Activated naive CD4-positive, alpha-beta T cell treated with anti-CD3 and anti-CD28 coated beads, Interleukin-2, amount 50 U/mL, for 24 hours (primary cell): ENCODE data around the gene ASXL2.

Experiments
- H3K27ac Mint-ChIP-seq: one replicate; pipeline ENCODE4 v1.8.0; 2021; ENCODE audit warnings: mild to moderate bottlenecking, mixed read lengths
- H3K27me3 Mint-ChIP-seq: one replicate; pipeline ENCODE4 v1.8.0; 2021; ENCODE audit warnings: mixed read lengths
- H3K36me3 Mint-ChIP-seq: one replicate; pipeline ENCODE4 v1.8.0; 2021; ENCODE audit warnings: mixed read lengths
- H3K4me1 Mint-ChIP-seq: one replicate; pipeline ENCODE4 v1.8.0; 2021; ENCODE audit warnings: mixed read lengths
- H3K4me3 Mint-ChIP-seq: one replicate; pipeline ENCODE4 v1.8.0; 2021; ENCODE audit warnings: mild to moderate bottlenecking, mixed read lengths
- H3K9me3 Mint-ChIP-seq: one replicate; pipeline ENCODE4 v1.8.0; 2021; ENCODE audit warnings: mixed read lengths

The ASXL2 gene

DNA sequence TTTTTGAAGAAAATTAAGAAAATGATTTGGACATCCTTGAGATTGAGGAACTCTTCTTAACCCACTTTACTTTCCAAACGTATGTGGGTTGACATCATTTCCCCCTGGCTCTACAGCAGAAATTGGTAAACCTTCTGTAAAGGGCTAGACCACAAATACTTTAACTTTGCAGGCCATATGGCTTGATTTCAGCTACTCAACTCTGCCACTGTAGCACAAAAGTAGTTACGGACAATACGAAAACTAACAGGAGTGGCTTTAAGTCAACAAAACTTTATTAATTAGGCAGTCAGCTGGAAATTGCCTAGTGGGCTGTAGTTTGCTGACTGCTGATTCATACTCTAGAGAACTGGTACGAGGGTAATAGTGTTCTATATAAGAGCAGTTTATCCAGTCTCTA lies 121.8 kb downstream of the ASXL2 start:
- Mint-ChIP-seq H3K27ac (peak overlapping the region; percentile 62), H3K27me3 (no peaks in the 10 kb centered on the region), H3K4me3 (no peak overlapping the region), H3K36me3 (peaks cover 26% of the 10 kb centered on the region), H3K9me3 (no peaks in the 10 kb centered on the region), H3K4me1 (peaks cover 14% of the 10 kb centered on the region)

DNA sequence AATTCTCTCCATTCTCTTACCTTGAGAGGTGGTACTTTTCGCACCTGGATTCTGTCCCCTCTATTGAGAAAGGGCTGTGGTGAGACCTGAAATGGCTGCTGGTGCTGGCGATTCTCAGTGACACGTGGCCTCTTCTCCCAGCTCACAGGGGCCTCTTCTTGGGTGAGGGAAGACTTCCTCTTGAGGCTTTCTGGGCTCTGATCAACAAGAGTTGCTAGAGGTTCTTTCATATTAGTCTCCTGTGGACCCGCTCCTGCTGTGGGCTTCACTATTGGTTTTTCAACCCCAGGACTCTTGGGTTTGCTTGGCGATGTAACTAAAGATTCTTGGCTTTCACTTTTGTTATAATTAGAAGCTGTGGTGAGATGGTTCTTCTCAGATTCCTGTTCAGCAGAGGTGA lies 128.6 kb downstream of the ASXL2 start:
- H3K27me3 Mint-ChIP-seq: no peaks in the 10 kb centered on the region
- H3K4me1 Mint-ChIP-seq: peaks cover 12% of the 10 kb centered on the region
- H3K36me3 Mint-ChIP-seq: peaks cover 16% of the 10 kb centered on the region
- no peak overlapping the region for H3K4me3 Mint-ChIP-seq
- H3K27ac Mint-ChIP-seq: no peak overlapping the region
- H3K9me3 Mint-ChIP-seq: no peaks in the 10 kb centered on the region

DNA sequence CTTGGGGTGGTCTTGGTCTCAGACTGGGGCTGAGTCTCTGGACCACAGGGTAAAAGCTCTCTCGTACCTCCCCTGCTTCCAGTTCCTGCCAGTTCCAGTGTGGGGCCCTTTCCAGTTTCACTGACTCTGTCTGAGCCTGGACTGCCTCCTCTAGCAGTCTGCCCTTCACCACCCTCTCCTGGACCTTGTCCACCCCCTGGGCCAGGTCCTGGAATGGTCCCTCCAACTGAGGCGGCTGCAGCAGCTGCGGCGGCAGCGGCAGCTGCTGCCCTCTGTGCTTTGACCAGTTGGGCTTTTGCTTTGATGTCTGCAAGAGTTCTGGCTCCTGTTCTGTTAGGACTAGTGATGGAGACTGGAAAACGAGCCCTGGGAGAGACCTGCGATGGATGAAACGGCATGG lies 134.2 kb downstream of the ASXL2 start:
- H3K9me3 Mint-ChIP-seq: no peaks in the 10 kb centered on the region
- H3K36me3 Mint-ChIP-seq: peaks cover 7% of the 10 kb centered on the region
- H3K4me1 Mint-ChIP-seq: peaks cover 32% of the 10 kb centered on the region
- peak overlapping the region; percentile 52 for H3K27ac Mint-ChIP-seq
- H3K4me3 Mint-ChIP-seq: no peak overlapping the region
- no peaks in the 10 kb centered on the region for H3K27me3 Mint-ChIP-seq

DNA sequence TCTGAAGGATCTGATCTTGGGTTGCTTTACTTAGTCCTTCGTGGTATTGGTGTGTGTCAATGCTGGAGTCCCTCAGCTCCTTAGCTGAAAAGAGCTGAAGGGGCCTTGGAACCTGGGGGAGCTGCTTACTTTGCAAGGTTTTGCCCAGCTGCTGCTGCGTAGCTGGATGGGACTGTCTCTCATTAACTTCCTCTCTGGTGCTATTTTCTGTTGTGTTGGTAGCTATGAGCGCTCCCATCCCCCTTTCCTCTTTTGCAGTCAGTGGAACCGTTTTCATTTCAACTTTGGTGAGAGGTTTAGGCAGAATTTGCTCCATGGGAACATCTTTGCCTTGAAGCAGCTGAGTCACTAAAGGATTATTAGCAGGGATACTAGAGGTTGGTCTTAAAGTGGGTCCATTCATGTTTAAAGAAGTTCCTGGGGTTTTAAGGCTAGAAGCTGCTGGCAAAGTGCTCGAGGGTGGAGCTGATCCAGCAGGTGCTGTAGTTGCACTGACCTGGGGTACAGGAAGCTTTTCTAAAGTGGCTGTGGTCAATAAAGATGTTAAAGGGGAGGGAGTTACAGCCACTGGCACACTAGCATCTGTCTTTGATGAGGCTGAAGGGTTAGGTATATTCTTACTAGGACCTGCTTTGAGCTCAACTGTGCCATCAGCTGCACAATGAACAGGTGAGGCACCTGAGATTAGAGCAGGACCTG lies 135.0 kb downstream of the ASXL2 start:
- H3K27me3 Mint-ChIP-seq: no peaks in the 10 kb centered on the region
- no peaks in the 10 kb centered on the region for H3K9me3 Mint-ChIP-seq
- H3K4me3 Mint-ChIP-seq: peak overlapping the region; percentile 40
- H3K36me3 Mint-ChIP-seq: peaks cover 7% of the 10 kb centered on the region
- peaks cover 32% of the 10 kb centered on the region for H3K4me1 Mint-ChIP-seq
- H3K27ac Mint-ChIP-seq: peak overlapping the region; percentile 81

DNA sequence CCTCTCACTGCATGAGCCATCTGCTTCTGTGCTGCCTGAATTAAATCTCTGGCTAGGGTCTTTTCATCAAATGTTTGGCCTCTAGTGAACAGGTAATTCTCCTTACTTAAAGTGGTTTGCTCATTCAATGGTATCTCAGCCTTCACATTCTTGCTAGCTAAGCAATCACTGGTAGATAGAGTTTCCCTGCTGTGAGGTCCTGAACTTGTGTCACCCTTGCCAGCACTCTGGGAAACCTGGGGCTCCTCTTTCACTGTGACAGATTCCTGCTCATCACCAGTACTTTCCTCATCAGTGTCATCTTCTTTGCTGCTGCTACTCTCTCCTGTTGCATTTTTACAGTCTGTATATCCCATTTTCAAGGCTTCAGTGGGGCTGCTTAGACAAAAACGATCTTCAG lies 135.8 kb downstream of the ASXL2 start:
- Mint-ChIP-seq H3K27me3 (no peaks in the 10 kb centered on the region), H3K27ac (no peak overlapping the region), H3K4me1 (peaks cover 32% of the 10 kb centered on the region), H3K4me3 (no peak overlapping the region), H3K9me3 (no peaks in the 10 kb centered on the region), H3K36me3 (peaks cover 7% of the 10 kb centered on the region)

DNA sequence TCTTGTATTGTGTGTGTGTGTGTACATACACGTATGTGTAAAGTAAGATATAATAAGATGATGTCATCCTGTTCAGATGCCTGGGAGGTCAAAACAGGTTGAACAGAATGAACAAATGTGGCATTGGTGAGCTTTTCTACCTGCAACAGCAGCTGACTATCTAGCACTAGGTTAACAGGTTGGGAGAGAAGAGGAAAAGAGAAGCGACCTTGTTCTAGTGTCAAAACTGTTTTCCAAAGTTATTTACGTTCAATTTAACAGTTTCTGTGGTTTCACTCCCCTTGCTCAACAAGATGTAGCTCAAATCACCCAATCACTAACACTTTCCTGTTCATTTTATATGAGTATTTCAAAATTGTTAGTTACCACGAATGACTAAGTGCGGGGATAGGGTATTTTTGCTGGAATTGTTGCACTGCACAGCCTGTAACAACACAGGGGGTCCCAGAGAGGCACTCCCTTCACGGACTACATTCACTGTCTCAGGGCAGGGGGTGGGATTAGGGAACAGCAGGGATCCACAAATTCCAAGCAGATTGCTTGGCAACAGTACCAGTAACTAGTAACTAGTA lies 137.4 kb downstream of the ASXL2 start:
- no peaks in the 10 kb centered on the region for H3K27me3 Mint-ChIP-seq
- H3K4me3 Mint-ChIP-seq: no peak overlapping the region
- H3K9me3 Mint-ChIP-seq: no peaks in the 10 kb centered on the region
- no peak overlapping the region for H3K27ac Mint-ChIP-seq
- peaks cover 7% of the 10 kb centered on the region for H3K36me3 Mint-ChIP-seq
- peaks cover 32% of the 10 kb centered on the region for H3K4me1 Mint-ChIP-seq

DNA sequence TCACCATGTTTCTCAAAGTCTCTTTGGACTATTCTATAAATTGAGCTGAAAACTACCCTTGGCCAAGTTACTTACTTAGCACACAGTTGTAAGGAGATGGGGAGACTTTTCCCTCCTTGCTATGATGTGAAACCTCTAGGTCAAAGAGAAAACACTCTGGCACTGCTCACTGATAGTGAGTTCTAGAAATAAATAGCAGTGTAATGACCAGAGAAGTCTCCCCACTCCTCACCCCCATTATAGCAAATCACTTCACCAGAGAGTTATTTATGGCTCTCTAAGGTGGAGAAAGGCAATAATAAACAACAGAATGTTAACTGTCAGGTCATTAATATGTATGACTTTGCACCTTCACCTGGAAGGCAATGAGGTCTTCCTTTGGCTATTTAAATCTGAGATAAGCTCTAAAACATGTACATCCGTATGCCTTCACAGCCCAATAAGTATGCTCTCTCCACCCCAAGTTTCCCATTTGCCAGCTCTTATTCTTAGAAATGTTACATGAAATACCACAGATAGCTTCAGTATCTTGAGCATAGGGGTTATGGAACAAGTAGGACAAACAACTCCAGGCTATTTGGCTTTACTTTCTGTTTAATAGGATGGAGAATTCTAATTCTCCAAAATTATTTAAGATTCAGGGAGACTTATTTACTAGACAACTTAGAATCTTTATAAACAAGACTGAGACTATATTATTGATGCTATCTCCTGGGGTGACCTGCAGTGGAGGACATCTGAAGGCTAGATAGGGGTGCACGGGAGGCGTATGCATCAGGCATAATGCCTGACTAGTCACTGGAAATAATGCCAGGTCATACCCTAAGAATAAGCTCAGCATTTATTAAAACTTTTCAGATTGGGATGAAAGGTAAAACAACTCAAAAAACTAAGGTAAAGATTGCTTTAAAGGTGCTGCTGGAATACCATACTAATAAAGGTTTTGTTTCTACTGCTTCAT lies 139.6 kb downstream of the ASXL2 start:
- Mint-ChIP-seq H3K36me3 (peaks cover 5% of the 10 kb centered on the region), H3K27ac (no peak overlapping the region), H3K4me1 (peaks cover 20% of the 10 kb centered on the region), H3K9me3 (no peaks in the 10 kb centered on the region), H3K27me3 (no peaks in the 10 kb centered on the region), H3K4me3 (no peak overlapping the region)

DNA sequence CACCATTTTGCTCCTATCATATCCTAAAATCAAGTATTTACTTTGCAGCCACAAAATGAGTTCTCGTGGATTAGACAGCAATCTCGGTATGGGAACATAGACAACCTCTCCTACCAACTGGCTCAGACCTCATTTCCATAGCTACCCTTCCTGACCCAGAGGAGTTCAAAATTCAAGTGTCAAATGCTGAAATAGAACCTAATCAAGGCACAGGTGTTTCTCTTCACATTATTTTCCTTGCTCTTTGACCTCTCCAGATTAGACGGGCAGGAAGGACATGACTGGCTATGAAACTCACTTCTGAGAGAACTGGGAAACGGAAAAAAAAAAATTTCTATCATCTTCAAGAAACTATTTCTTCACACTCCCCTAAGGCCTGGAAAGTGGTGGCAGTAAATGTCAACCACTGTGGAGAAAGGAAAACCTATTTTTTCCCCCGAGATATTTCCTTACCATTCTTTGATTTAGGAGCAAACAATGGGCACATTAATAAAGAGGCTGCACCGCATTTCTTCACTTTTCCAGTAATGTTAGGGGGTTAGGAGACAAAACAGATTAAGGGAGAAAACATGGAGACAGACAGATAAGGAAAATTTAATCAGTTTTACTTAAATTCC lies 141.3 kb downstream of the ASXL2 start:
- Mint-ChIP-seq H3K27ac (no peak overlapping the region), H3K4me3 (no peak overlapping the region), H3K27me3 (no peaks in the 10 kb centered on the region), H3K4me1 (peaks cover 7% of the 10 kb centered on the region), H3K36me3 (peaks cover 2% of the 10 kb centered on the region), H3K9me3 (no peaks in the 10 kb centered on the region)

DNA sequence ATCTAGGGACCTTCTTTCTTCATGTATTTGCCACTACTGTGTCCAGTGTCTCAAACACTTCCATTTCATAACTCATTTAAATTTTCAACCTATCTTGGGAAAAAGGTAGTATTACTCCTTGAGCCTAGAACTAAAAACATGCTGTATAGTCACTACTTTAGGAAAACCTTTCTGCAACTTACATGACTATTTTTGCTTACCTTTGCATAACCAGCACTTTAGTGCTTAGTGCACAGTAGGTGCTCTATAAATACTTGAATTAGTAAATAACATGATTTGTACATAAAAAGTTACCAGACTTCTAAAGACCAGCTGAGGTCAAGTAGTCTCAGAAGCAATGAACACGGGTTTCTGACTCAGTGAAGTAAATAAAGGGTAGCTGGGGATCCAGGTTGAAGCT lies 142.5 kb downstream of the ASXL2 start:
- Mint-ChIP-seq H3K27me3 (no peaks in the 10 kb centered on the region), H3K4me1 (peaks cover 7% of the 10 kb centered on the region), H3K27ac (no peak overlapping the region), H3K9me3 (no peaks in the 10 kb centered on the region), H3K36me3 (peaks cover 2% of the 10 kb centered on the region), H3K4me3 (no peak overlapping the region)

DNA sequence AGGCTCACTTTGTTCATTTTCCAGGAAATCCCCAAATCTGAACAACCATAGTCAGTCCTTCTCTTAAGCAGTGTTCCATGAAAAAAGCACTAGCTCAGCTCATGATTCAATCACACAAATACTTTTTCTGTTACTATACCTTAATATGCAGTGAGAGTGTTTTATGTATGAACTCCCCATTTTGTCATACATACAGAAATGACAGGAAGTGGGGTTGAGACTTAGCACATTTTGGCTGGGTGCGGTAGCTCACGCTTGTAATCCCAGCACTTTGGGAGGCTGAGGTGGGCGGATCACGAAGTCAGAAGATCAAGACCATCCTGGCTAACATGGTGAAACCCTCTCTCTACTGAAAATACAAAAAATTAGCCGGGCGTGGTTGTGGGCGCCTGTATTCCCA lies 149.7 kb downstream of the ASXL2 start:
- H3K4me1 Mint-ChIP-seq: no peaks in the 10 kb centered on the region
- no peaks in the 10 kb centered on the region for H3K36me3 Mint-ChIP-seq
- H3K27ac Mint-ChIP-seq: no peak overlapping the region
- no peaks in the 10 kb centered on the region for H3K27me3 Mint-ChIP-seq
- no peaks in the 10 kb centered on the region for H3K9me3 Mint-ChIP-seq
- no peak overlapping the region for H3K4me3 Mint-ChIP-seq

DNA sequence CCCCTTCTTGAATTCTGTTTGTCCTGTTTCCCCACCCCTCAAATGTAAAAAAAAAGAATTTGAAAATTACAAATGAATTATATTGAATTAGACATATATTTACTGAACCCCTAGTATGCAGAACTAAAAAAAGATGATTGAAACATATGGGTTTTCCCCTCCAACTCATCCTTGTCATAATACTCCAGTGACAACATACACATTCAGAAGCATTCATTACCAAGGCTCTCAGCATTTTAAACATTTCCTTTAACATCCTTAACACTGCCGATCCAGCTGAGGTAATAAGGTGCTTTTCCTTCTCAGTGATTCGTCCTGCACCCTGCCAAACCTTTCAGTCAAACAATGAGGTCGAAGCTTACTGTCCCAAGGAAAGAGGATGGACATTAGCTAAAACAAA lies 151.8 kb downstream of the ASXL2 start:
- no peaks in the 10 kb centered on the region for H3K9me3 Mint-ChIP-seq

DNA sequence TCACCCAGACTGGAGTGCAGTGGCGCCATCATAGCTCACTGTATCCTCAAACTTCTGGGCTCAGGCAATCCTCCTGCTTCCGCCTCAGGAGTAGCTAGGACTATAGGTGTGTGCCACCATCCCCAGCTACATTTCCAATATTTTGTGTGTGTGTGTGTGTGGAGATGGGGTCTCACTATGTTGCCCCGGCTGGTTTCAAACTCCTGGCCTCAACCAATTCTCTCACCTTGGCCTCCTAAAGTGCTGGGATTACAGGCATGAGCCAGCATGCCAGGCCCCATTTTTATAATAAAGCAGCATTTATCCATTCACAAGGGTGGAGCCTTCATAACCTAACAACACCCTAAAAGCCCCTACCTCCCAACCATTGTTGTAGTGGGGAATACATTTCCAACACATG lies 152.4 kb downstream of the ASXL2 start:
- no peaks in the 10 kb centered on the region for H3K9me3 Mint-ChIP-seq
- no peaks in the 10 kb centered on the region for H3K36me3 Mint-ChIP-seq
- H3K4me3 Mint-ChIP-seq: no peak overlapping the region
- no peak overlapping the region for H3K27ac Mint-ChIP-seq
- H3K27me3 Mint-ChIP-seq: no peaks in the 10 kb centered on the region
- H3K4me1 Mint-ChIP-seq: no peaks in the 10 kb centered on the region

More for the DNA sequence above, 151.8 kb downstream of the ASXL2 start:
- Mint-ChIP-seq H3K4me3 (no peak overlapping the region), H3K27ac (no peak overlapping the region), H3K27me3 (no peaks in the 10 kb centered on the region), H3K4me1 (no peaks in the 10 kb centered on the region), H3K36me3 (no peaks in the 10 kb centered on the region)

DNA sequence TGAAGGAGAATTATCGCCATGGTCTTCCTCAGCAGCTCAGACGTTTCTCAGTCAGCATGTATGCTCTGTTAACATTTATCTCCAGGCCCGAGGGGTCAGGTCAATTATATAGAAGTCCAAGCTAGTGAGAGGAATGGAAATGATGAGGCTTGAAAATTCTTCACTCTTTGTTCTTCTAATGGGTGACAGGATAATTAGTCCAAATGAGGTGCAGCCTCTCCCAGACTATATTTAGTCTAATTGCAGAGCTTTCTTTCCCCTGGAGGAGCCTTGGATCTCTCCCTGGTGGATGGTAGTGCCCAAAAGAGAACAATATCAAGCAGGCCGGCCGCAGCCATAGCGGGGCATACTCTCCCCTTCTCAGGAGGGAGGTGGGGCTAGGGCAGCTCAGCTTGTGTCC lies 153.5 kb downstream of the ASXL2 start:
- Mint-ChIP-seq H3K36me3 (no peaks in the 10 kb centered on the region), H3K4me3 (no peak overlapping the region)

DNA sequence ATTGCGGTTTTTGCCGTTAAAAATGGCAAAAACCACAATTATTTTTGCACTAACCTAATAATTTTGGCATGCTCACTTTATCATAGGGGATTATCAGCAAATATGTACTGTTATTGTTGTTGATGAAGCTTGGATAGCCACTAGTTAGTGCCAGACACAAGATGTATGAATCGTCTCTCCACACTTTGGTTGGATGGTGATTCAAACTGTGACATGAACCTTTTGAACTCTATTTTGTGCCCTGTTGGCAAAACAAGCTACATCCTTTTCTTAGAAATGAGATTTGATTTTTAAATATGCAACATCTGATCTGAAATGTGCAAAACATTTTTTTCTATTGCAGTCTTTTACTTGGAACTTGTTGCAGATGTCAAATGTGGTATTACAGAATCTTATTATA lies 156.1 kb downstream of the ASXL2 start:
- peaks cover 6% of the 10 kb centered on the region for H3K4me1 Mint-ChIP-seq
- no peaks in the 10 kb centered on the region for H3K9me3 Mint-ChIP-seq
- H3K27ac Mint-ChIP-seq: no peak overlapping the region
- no peaks in the 10 kb centered on the region for H3K36me3 Mint-ChIP-seq
- no peaks in the 10 kb centered on the region for H3K27me3 Mint-ChIP-seq
- H3K4me3 Mint-ChIP-seq: no peak overlapping the region

More for the DNA sequence above, 153.5 kb downstream of the ASXL2 start:
- H3K27me3 Mint-ChIP-seq: no peaks in the 10 kb centered on the region
- H3K4me1 Mint-ChIP-seq: no peaks in the 10 kb centered on the region
- H3K27ac Mint-ChIP-seq: no peak overlapping the region
- H3K9me3 Mint-ChIP-seq: no peaks in the 10 kb centered on the region

DNA sequence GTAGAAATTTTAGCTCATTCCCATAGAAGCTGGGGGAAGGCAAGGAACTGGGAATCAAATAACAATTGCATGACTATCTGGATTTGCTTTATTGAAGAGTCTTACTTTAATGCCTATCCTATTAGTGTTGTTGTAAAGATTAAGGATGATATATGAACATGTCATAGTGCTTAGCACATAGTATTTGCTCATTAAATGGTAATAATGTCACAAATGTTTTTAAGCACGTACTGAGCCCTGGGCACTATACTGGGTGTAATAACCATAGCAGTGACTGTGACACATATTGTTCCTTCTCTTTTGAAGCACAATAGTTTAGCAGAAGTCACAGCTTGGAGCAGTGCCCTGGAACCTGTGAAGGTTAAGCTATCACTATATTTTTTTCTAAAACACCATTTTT lies 157.7 kb downstream of the ASXL2 start:
- H3K27ac Mint-ChIP-seq: no peak overlapping the region
- no peaks in the 10 kb centered on the region for H3K9me3 Mint-ChIP-seq
- no peaks in the 10 kb centered on the region for H3K36me3 Mint-ChIP-seq

More for the DNA sequence above, 157.7 kb downstream of the ASXL2 start:
- no peak overlapping the region for H3K4me3 Mint-ChIP-seq
- no peaks in the 10 kb centered on the region for H3K27me3 Mint-ChIP-seq
- peaks cover 6% of the 10 kb centered on the region for H3K4me1 Mint-ChIP-seq
